HEK293 (cell line): Measurements from ENCODE around the gene KPNA3.

Experiments
- CTCF ChIA-PET: fragments of 350-600 bp; formaldehyde crosslinking; extraction: SDS; loops from one replicate; lab custom pipeline; 2021; ENCODE audit warnings: antibody characterized with exemption; lab: Yijun Ruan, JAX
- POLR2A ChIA-PET: fragments of 300-600 bp; formaldehyde crosslinking; extraction: SDS; loops from one replicate; lab custom pipeline; 2020; ENCODE audit warnings: antibody characterized with exemption, inconsistent platforms; lab: Yijun Ruan, JAX
- H3K27ac ChIP-seq: fragments of 200-500 bp; sonication (Bioruptor generic); 2 replicates; pipeline ENCODE4 v1.5.1; 2014; ENCODE audit warnings: low read depth, low read length, control low read depth, inconsistent platforms; ENCODE audit errors: extremely low read depth
- H3K36me3 ChIP-seq, 2 experiments: fragments of 200-500 bp in 1 of 2; sonication (Bioruptor generic) in 1 of 2; 1 replicate in 1 of 2; 2 replicates in 1 of 2; pipeline ENCODE4 v1.5.1; 2014 to 2017; ENCODE audit warnings: inconsistent platforms in 2 of 2, low read length in 2 of 2; ENCODE audit not compliant: control insufficient read depth in 2 of 2, insufficient read depth in 1 of 2
- H3K4me1 ChIP-seq: fragments of 200-500 bp; sonication (Bioruptor generic); 2 replicates; pipeline ENCODE4 v1.5.1; 2014; ENCODE audit warnings: mild to moderate bottlenecking, low read length, inconsistent platforms; ENCODE audit not compliant: control insufficient read depth, insufficient read depth
- H3K4me3 ChIP-seq: 2 replicates; pipeline ENCODE4 v1.5.1; 2011; ENCODE audit warnings: low read depth, mild to moderate bottlenecking, control low read depth, low read length, moderate library complexity
- H3K9me3 ChIP-seq: fragments of 200-500 bp; sonication (Bioruptor generic); 2 replicates; pipeline ENCODE4 v1.5.1; 2014; ENCODE audit warnings: low read depth, low read length, inconsistent platforms; ENCODE audit not compliant: control insufficient read depth, insufficient read depth
- HOXA7 ChIP-seq: sonication (generic); formaldehyde crosslinking; IDR thresholded peaks from 2 replicates; pipeline ENCODE4 v1.8.1; 2022; ENCODE audit warnings: missing genetic modification reagents, borderline replicate concordance
- MEIS1 ChIP-seq: sonication (generic); formaldehyde crosslinking; IDR thresholded peaks from 2 replicates; pipeline ENCODE4 v1.8.1; 2022; ENCODE audit warnings: missing genetic modification reagents, mild to moderate bottlenecking, borderline replicate concordance
- SETDB1 ChIP-seq: IDR thresholded peaks from one replicate; pipeline ENCODE4 v1.6.1; 2017; ENCODE audit warnings: mild to moderate bottlenecking, low read length, moderate library complexity, mixed read lengths; ENCODE audit not compliant: insufficient read length
- ZNF529 ChIP-seq: fragments of 450-650 bp; formaldehyde crosslinking; IDR thresholded peaks from 2 replicates; pipeline ENCODE4 v1.5.1; 2017; ENCODE audit warnings: missing genetic modification characterization, missing biosample characterization; ENCODE audit not compliant: insufficient replicate concordance
- ZNF610 ChIP-seq: fragments of 450-650 bp; formaldehyde crosslinking; IDR thresholded peaks from 2 replicates; pipeline ENCODE4 v1.5.1; 2016; ENCODE audit warnings: missing biosample characterization, missing genetic modification characterization, borderline replicate concordance
- TF ChIP-seq, protein P1 (sequence below): fragments of 450-650 bp; formaldehyde crosslinking; IDR thresholded peaks from 2 replicates; pipeline ENCODE4 v1.5.1; 2016; ENCODE audit warnings: missing biosample characterization, missing genetic modification characterization
- TF ChIP-seq, protein P2 (sequence below): fragments of 450-650 bp; formaldehyde crosslinking; IDR thresholded peaks from 2 replicates; pipeline ENCODE4 v1.5.1; 2016; ENCODE audit warnings: missing biosample characterization, missing genetic modification characterization
- TF ChIP-seq, protein P3 (sequence below): fragments of 450-650 bp; formaldehyde crosslinking; IDR thresholded peaks from 2 replicates; pipeline ENCODE4 v1.5.1; 2017; ENCODE audit warnings: missing biosample characterization, missing genetic modification characterization
- TF ChIP-seq, protein P4 (sequence below): fragments of 450-650 bp; formaldehyde crosslinking; conservative IDR thresholded peaks from 2 replicates; pipeline ENCODE4 v1.5.1; 2016; ENCODE audit warnings: low read depth, missing biosample characterization, missing genetic modification characterization
- TF ChIP-seq, protein P5 (sequence below): fragments of 450-650 bp; formaldehyde crosslinking; IDR thresholded peaks from 2 replicates; pipeline ENCODE4 v1.5.1; 2016; ENCODE audit warnings: missing biosample characterization, missing genetic modification characterization
- TF ChIP-seq, protein P6 (sequence below): fragments of 450-650 bp; IDR thresholded peaks from 2 replicates; pipeline ENCODE4 v1.5.1; 2018; ENCODE audit warnings: missing biosample characterization, missing genetic modification characterization

The KPNA3 gene

DNA sequence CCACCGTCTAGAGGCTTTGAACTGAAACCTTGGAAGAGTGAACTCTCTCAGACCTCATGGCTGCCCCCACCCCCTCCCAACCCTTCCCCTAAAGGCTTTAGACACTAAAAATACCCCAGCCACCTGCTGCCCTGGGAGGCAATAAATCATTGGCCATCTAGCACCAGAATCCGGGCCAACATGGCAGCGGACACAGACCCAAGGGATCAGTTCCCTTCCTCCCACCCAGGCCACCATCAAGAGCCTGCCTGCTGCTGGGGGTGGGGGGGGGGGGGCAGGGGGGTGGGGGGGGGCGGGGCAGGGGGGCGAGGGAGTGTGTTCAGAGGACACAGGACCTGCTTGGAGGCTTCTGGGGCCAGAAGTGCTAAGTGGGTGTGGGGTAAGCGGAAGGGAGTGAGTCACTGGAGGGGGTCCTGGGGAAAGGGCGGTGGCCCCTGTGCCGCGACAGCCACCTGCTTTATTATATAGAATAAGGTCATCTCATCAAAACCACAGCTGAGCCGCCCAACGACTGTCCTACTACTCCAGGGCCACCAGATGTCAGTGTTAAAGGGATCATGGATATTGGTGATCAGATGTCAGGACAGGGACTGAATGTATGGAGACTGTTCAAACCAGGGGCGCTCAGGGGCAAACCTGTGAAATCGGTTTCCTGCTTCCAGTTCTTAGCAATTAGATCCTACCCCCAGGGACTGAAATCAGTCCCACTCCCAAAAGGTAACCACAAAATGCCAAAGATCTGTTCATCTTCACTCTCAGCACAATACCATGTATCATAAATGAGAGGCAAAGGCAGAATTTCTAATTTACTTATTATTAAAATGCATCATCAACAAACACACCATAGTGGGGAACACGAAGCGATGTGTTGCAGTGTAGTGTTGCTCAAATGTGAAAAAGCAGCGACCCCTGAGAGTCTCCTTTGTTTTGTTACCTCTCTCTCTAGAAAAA is 139.9 kb downstream of the KPNA3 start (continued):
- TF ChIP-seq, protein P1, sequence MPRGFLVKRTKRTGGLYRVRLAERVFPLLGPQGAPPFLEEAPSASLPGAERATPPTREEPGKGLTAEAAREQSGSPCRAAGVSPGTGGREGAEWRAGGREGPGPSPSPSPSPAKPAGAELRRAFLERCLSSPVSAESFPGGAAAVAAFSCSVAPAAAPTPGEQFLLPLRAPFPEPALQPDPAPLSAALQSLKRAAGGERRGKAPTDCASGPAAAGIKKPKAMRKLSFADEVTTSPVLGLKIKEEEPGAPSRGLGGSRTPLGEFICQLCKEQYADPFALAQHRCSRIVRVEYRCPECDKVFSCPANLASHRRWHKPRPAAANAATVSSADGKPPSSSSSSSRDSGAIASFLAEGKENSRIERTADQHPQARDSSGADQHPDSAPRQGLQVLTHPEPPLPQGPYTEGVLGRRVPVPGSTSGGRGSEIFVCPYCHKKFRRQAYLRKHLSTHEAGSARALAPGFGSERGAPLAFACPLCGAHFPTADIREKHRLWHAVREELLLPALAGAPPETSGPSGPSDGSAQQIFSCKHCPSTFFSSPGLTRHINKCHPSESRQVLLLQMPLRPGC (tag by site-specific recombination): no peak
- TF ChIP-seq, protein P2, sequence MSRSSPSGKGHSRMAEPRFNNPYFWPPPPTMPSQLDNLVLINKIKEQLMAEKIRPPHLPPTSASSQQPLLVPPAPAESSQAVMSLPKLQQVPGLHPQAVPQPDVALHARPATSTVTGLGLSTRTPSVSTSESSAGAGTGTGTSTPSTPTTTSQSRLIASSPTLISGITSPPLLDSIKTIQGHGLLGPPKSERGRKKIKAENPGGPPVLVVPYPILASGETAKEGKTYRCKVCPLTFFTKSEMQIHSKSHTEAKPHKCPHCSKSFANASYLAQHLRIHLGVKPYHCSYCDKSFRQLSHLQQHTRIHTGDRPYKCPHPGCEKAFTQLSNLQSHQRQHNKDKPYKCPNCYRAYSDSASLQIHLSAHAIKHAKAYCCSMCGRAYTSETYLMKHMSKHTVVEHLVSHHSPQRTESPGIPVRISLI (tag by site-specific recombination): no peak
- TF ChIP-seq HOXA7 (CRISPR knock-in tag): no peak

DNA sequence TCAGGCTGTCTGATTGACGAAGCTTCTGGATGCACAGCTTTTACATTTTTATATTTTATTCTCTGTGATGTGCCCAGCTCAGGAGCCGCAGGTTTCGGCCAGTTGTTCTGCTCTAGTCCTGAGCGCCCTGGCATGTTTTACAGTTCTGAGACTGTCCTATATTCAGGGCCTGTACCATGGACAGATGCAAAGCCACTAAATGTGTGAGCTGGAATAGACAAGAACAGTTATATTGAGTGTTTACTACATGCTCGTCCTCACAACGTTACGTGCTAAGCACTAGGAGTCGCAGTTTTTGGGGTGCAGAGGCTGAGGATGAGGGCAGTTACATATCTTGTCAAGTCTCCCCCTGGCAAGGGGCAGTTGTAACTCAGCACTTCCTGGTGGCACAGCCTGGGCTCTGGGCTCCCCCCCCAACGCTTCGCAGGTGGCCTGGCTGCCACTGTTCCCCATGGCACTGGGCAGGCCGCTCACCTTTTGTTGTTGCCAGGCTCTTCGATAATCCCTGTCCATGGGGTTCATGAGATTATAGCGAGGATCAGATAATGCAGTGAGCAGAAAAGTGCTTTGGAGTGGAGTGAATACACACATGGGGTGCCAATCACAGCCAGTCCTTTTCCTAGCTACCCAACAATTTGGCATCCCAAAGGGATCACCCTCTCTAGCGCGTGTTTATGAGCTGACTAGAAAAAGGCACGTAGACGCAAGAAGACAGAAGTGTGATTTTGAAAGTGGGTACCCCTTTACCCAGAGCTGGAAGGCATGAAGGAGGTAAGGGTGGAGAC is 140.7 kb downstream of the KPNA3 start:
- CTCF ChIA-PET: interaction anchor here (0.6 to 1.9 kb wide), 4 partner anchors 20 to 284 kb away, joined by 3 to 4 read pairs (median 4); partner anchors contain the start of gene SPRYD7
- Histone ChIP-seq H3K36me3 (no peaks in the 10 kb centered on the region), H3K4me3 (no peak overlapping the region), H3K9me3 (no peaks in the 10 kb centered on the region), H3K27ac (no peak overlapping the region), H3K4me1 (no peaks in the 10 kb centered on the region)
- POLR2A ChIA-PET: no interaction called here
- no peak for TF ChIP-seq ZNF529 (tag by site-specific recombination)
- TF ChIP-seq SETDB1: no peak
- no peak for TF ChIP-seq ZNF610 (tag by site-specific recombination)
- TF ChIP-seq, protein P3, sequence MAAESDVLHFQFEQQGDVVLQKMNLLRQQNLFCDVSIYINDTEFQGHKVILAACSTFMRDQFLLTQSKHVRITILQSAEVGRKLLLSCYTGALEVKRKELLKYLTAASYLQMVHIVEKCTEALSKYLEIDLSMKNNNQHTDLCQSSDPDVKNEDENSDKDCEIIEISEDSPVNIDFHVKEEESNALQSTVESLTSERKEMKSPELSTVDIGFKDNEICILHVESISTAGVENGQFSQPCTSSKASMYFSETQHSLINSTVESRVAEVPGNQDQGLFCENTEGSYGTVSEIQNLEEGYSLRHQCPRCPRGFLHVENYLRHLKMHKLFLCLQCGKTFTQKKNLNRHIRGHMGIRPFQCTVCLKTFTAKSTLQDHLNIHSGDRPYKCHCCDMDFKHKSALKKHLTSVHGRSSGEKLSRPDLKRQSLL (tag by site-specific recombination): no peak
- TF ChIP-seq, protein P4, sequence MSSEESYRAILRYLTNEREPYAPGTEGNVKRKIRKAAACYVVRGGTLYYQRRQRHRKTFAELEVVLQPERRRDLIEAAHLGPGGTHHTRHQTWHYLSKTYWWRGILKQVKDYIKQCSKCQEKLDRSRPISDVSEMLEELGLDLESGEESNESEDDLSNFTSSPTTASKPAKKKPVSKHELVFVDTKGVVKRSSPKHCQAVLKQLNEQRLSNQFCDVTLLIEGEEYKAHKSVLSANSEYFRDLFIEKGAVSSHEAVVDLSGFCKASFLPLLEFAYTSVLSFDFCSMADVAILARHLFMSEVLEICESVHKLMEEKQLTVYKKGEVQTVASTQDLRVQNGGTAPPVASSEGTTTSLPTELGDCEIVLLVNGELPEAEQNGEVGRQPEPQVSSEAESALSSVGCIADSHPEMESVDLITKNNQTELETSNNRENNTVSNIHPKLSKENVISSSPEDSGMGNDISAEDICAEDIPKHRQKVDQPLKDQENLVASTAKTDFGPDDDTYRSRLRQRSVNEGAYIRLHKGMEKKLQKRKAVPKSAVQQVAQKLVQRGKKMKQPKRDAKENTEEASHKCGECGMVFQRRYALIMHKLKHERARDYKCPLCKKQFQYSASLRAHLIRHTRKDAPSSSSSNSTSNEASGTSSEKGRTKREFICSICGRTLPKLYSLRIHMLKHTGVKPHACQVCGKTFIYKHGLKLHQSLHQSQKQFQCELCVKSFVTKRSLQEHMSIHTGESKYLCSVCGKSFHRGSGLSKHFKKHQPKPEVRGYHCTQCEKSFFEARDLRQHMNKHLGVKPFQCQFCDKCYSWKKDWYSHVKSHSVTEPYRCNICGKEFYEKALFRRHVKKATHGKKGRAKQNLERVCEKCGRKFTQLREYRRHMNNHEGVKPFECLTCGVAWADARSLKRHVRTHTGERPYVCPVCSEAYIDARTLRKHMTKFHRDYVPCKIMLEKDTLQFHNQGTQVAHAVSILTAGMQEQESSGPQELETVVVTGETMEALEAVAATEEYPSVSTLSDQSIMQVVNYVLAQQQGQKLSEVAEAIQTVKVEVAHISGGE (tag by site-specific recombination): no peak
- TF ChIP-seq MEIS1 (CRISPR knock-in tag): no peak
- TF ChIP-seq, protein P5, sequence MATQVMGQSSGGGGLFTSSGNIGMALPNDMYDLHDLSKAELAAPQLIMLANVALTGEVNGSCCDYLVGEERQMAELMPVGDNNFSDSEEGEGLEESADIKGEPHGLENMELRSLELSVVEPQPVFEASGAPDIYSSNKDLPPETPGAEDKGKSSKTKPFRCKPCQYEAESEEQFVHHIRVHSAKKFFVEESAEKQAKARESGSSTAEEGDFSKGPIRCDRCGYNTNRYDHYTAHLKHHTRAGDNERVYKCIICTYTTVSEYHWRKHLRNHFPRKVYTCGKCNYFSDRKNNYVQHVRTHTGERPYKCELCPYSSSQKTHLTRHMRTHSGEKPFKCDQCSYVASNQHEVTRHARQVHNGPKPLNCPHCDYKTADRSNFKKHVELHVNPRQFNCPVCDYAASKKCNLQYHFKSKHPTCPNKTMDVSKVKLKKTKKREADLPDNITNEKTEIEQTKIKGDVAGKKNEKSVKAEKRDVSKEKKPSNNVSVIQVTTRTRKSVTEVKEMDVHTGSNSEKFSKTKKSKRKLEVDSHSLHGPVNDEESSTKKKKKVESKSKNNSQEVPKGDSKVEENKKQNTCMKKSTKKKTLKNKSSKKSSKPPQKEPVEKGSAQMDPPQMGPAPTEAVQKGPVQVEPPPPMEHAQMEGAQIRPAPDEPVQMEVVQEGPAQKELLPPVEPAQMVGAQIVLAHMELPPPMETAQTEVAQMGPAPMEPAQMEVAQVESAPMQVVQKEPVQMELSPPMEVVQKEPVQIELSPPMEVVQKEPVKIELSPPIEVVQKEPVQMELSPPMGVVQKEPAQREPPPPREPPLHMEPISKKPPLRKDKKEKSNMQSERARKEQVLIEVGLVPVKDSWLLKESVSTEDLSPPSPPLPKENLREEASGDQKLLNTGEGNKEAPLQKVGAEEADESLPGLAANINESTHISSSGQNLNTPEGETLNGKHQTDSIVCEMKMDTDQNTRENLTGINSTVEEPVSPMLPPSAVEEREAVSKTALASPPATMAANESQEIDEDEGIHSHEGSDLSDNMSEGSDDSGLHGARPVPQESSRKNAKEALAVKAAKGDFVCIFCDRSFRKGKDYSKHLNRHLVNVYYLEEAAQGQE (tag by site-specific recombination): peak; percentile 69
- TF ChIP-seq, protein P6, sequence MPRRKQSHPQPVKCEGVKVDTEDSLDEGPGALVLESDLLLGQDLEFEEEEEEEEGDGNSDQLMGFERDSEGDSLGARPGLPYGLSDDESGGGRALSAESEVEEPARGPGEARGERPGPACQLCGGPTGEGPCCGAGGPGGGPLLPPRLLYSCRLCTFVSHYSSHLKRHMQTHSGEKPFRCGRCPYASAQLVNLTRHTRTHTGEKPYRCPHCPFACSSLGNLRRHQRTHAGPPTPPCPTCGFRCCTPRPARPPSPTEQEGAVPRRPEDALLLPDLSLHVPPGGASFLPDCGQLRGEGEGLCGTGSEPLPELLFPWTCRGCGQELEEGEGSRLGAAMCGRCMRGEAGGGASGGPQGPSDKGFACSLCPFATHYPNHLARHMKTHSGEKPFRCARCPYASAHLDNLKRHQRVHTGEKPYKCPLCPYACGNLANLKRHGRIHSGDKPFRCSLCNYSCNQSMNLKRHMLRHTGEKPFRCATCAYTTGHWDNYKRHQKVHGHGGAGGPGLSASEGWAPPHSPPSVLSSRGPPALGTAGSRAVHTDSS (tag by site-specific recombination): no peak
